NB4 (cell line): ENCODE measurements around the gene NOD1.

Experiments used
- MAX ChIP-seq: IDR thresholded peaks from 2 replicates; pipeline ENCODE4 v1.6.1; 2011; ENCODE audit warnings: low read depth, low read length
- MYC ChIP-seq: IDR thresholded peaks from 2 replicates; pipeline ENCODE4 v1.6.1; 2011; ENCODE audit warnings: low read depth, low read length
- POLR2A ChIP-seq: IDR thresholded peaks from 2 replicates; pipeline ENCODE4 v1.6.1; 2011; ENCODE audit warnings: mild to moderate bottlenecking; ENCODE audit not compliant: insufficient read length; ENCODE audit errors: extremely low read depth
- TF ChIP-seq, protein P1 (sequence below): IDR thresholded peaks from one replicate; pipeline ENCODE4 v1.5.1; 2012; ENCODE audit warnings: low read depth, low read length

DNA sequence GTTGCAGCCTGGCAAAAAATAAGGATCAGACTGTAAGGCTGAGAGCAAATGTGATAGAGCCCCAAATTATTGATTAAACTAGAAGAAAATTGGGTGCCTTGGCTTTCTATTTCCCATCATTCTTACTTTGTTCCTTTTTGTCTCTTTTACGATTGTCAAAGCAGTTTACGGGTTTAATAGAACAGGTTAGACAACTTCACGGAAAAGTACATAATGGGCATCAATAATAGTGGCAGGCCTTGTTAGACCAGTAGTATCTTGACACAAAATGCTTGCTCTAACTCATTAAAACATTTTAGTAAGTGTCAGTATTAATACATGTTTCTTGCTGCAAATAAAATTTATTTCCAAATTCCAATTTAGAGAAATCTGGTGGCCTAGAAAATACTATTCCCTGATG lies 40.5 kb upstream of the NOD1 start:
- no peak for TF ChIP-seq MAX
- TF ChIP-seq, protein P1, sequence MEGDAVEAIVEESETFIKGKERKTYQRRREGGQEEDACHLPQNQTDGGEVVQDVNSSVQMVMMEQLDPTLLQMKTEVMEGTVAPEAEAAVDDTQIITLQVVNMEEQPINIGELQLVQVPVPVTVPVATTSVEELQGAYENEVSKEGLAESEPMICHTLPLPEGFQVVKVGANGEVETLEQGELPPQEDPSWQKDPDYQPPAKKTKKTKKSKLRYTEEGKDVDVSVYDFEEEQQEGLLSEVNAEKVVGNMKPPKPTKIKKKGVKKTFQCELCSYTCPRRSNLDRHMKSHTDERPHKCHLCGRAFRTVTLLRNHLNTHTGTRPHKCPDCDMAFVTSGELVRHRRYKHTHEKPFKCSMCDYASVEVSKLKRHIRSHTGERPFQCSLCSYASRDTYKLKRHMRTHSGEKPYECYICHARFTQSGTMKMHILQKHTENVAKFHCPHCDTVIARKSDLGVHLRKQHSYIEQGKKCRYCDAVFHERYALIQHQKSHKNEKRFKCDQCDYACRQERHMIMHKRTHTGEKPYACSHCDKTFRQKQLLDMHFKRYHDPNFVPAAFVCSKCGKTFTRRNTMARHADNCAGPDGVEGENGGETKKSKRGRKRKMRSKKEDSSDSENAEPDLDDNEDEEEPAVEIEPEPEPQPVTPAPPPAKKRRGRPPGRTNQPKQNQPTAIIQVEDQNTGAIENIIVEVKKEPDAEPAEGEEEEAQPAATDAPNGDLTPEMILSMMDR: no peak
- no peak for TF ChIP-seq POLR2A
- TF ChIP-seq MYC: no peak
